GM19351 (cell line): ENCODE data around the gene SAMD1.
"Not testable (repeated sequence)": the region's sequence is repeated elsewhere in the genome, so short reads cannot be mapped to it uniquely, and the experiment has no call there.

ENCODE experiments used
- ATAC-seq: cut with Tn5 transposase; IDR thresholded peaks from one replicate; pipeline ENCODE4 v1.9.1; 2021; ENCODE audit warnings: mild to moderate bottlenecking, moderate library complexity; ENCODE audit not compliant: unreplicated experiment

The SAMD1 gene

GRCh38 chr19:14042659-14043608 lies 47.6 kb downstream of the SAMD1 start:
- ATAC-seq = not testable (repeated sequence)

- ATAC-seq = no peak
Observed at GRCh38 chr19:14039181-14039580, 51.4 kb downstream of the SAMD1 start.
